MCF 10A (cell line): Measurements from ENCODE around the gene RBFOX2. TPM values are rescaled to one million over a fixed set of nuclear protein-coding genes. Genes with fewer than 3 reads are reported as not detected.

Source experiments
- BruUV-seq: library from RNA; stranded (reverse); fragments of 400-500 nt; replicated peaks from 2 replicates; lab custom pipeline; 2021; lab: Mats Ljungman, UMichigan
- CTCF ChIA-PET: fragments of 300-600 bp; sonication (Branson Sonifier 250); formaldehyde crosslinking; extraction: SDS; loops from one replicate; lab custom pipeline; 2021; ENCODE audit warnings: antibody characterized with exemption, inconsistent platforms; lab: Yijun Ruan, JAX
- POLR2A ChIA-PET: fragments of 300-600, 350-650 bp; sonication (Branson Sonifier 250); formaldehyde crosslinking; extraction: SDS; loops from one replicate; lab custom pipeline; 2020; ENCODE audit warnings: antibody characterized with exemption, inconsistent platforms; lab: Yijun Ruan, JAX
- DNase-seq: peaks from one replicate; pipeline ENCODE4 v3.0.0-alpha.2; 2018; ENCODE audit not compliant: unreplicated experiment
- H3K27ac Mint-ChIP-seq: one replicate; pipeline ENCODE4 v1.8.0; 2022; ENCODE audit warnings: mild to moderate bottlenecking, low read depth, mixed read lengths; ENCODE audit not compliant: unreplicated experiment
- H3K27me3 Mint-ChIP-seq: one replicate; pipeline ENCODE4 v1.8.0; 2022; ENCODE audit warnings: mixed read lengths; ENCODE audit not compliant: insufficient read depth, unreplicated experiment
- H3K36me3 Mint-ChIP-seq: one replicate; pipeline ENCODE4 v1.8.0; 2022; ENCODE audit warnings: mild to moderate bottlenecking, moderate library complexity, mixed read lengths; ENCODE audit not compliant: insufficient read depth, unreplicated experiment
- H3K4me1 Mint-ChIP-seq: one replicate; pipeline ENCODE4 v1.8.0; 2022; ENCODE audit warnings: mixed read lengths; ENCODE audit not compliant: insufficient read depth, unreplicated experiment
- H3K4me3 Mint-ChIP-seq: one replicate; pipeline ENCODE4 v1.8.0; 2022; ENCODE audit warnings: mild to moderate bottlenecking, moderate library complexity, mixed read lengths; ENCODE audit not compliant: unreplicated experiment
- H3K9me3 Mint-ChIP-seq: one replicate; pipeline ENCODE4 v1.8.0; 2022; ENCODE audit warnings: mixed read lengths; ENCODE audit not compliant: unreplicated experiment
- CTCF ChIP-seq: fragments of 200-600 bp; IDR thresholded peaks from one replicate; pipeline ENCODE4 v1.8.0; 2022; ENCODE audit warnings: antibody characterized with exemption, mild to moderate bottlenecking; ENCODE audit not compliant: unreplicated experiment
- intact Hi-C: fragments of 100-400 bp; cut with micrococcal nuclease; formaldehyde crosslinking; loops from 2 replicates; pipeline ENCODE4 v1.14.1; 2022
- total RNA-seq: library from RNA; stranded (reverse); gene quantifications from 2 replicates; pipeline ENCODE4 v1.2.3, GENCODE V29; 2022

The RBFOX2 gene
- total RNA-seq, 1 experiment from 2014 or later: 89.4 TPM

GRCh38 chr22:35769974-35770373, 258.6 kb downstream of the RBFOX2 start:
- POLR2A ChIA-PET: no interaction called here
- H3K36me3 Mint-ChIP-seq: peaks cover 17% of the 10 kb centered on the region

GRCh38 chr22:35766654-35767580, 261.7 kb downstream of the RBFOX2 start:
- H3K36me3 Mint-ChIP-seq: peaks cover 38% of the 10 kb centered on the region
- H3K9me3 Mint-ChIP-seq: no peaks in the 10 kb centered on the region
- no peaks in the 10 kb centered on the region for H3K27me3 Mint-ChIP-seq
- no peak overlapping the region for H3K4me3 Mint-ChIP-seq
- CTCF ChIA-PET: interaction anchor here (0.8 to 1.0 kb wide), 2 partner anchors 10 to 76 kb away, joined by 3 read pairs; no protein-coding TSS in a partner anchor
- POLR2A ChIA-PET: interaction anchor here (0.6 to 0.7 kb wide), 2 partner anchors 119 to 351 kb away, joined by 3 to 4 read pairs; partner anchors contain the start of gene APOL6
- TF ChIP-seq CTCF: no peak
- H3K4me1 Mint-ChIP-seq: peaks cover 5% of the 10 kb centered on the region
- no TSS peak for BruUV-seq
- no peak for DNase-seq
- intact Hi-C loops: no loop called here
- H3K27ac Mint-ChIP-seq: no peak overlapping the region

More at GRCh38 chr22:35769974-35770373, 258.6 kb downstream of the RBFOX2 start:
- DNase-seq: no peak
- CTCF ChIA-PET: interaction anchor here (0.5 kb wide), 1 partner anchor 143 kb away, joined by 3 read pairs; no protein-coding TSS in a partner anchor
- BruUV-seq: no TSS peak
- Mint-ChIP-seq H3K27me3 (no peaks in the 10 kb centered on the region), H3K9me3 (no peaks in the 10 kb centered on the region), H3K4me3 (no peak overlapping the region), H3K4me1 (peaks cover 5% of the 10 kb centered on the region), H3K27ac (no peak overlapping the region)
- TF ChIP-seq CTCF: no peak
- intact Hi-C loops: no loop called here

- Mint-ChIP-seq H3K36me3 (peaks cover 79% of the 10 kb centered on the region), H3K27me3 (no peaks in the 10 kb centered on the region), H3K27ac (peak overlapping the region; percentile 23), H3K4me3 (no peak overlapping the region), H3K4me1 (no peaks in the 10 kb centered on the region), H3K9me3 (no peaks in the 10 kb centered on the region)
- no TSS peak for BruUV-seq
- ChIA-PET CTCF (interaction anchor here (0.5 to 0.9 kb wide), 4 partner anchors 25 to 436 kb away, joined by 3 to 5 read pairs (median 3); no protein-coding TSS in a partner anchor), POLR2A (interaction anchor here (0.6 to 0.8 kb wide), 3 partner anchors 75 to 502 kb away, joined by 3 to 5 read pairs (median 3); no protein-coding TSS in a partner anchor)
- TF ChIP-seq CTCF: peak; percentile 34
- intact Hi-C loops: loop anchor here (1.0 to 5.0 kb wide), 3 partner anchors 76 to 161 kb away; no protein-coding TSS in a partner anchor
- peak; percentile 36 for DNase-seq
These were observed 267.6 kb downstream of the RBFOX2 start for GRCh38 chr22:35761037-35761436.

- peaks cover 90% of the 10 kb centered on the region for H3K36me3 Mint-ChIP-seq
- no TSS peak for BruUV-seq
- no peak overlapping the region for H3K27ac Mint-ChIP-seq
- no peaks in the 10 kb centered on the region for H3K4me1 Mint-ChIP-seq
- H3K27me3 Mint-ChIP-seq: no peaks in the 10 kb centered on the region
- POLR2A ChIA-PET: no interaction called here
- CTCF ChIA-PET: no interaction called here
- intact Hi-C loops: loop anchor here (5.0 kb wide), 1 partner anchor 364 kb away; no protein-coding TSS in a partner anchor
- no peaks in the 10 kb centered on the region for H3K9me3 Mint-ChIP-seq
- H3K4me3 Mint-ChIP-seq: no peak overlapping the region
- no peak for DNase-seq
- no peak for TF ChIP-seq CTCF
These were observed 270.2 kb downstream of the RBFOX2 start for GRCh38 chr22:35758394-35758793.
